ENCODE data around the gene TPPP.

The TPPP gene

DNA sequence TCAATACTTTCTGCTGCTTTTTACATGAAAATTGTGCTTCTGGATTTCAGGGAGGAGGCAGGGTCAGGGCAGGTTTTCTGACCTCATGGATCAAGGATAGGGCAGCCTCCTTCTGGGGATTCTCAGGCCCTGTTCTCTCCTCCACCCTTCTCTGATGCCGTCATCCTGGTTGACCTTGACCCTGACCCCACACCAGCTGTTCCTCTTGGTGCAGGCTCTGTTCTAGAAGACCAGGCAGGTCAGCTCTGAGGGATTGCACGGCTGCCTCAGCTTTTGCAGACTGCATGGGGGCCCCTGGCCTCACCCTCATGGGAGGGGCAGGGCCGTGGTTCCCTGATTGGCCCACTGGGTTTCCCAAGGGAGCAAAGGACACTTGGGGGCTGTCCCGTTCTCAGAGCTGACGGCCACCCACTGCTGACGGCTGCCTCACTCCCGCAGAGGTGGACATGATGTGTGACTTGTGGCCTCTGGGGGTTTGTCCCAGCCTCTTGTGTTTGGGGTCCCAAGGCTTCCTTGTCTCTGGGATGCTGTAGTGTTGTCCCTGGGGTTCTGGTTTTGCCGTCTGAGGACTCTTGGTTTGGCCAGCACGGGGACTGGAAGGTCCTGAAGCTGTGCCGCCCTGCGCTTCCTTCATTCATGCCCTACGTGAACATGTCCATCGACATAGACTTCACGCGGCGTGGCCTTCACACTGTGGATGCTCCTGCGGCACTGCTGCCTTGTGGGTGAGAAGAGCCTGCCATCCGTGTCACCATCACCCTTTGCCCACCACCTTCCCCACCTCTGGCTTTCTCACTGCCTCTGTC is 46.6 kb downstream of the TPPP start:
- DNase-seq (ENCODE audit: low spot score) = no peak
- in situ Hi-C loops (cut with MboI; ENCODE audit: low pct_unique_long_range_greater_than_20kb, low sequenced_read_pairs, unreplicated experiment) = no loop called here
- TF ChIP-seq, protein P1, sequence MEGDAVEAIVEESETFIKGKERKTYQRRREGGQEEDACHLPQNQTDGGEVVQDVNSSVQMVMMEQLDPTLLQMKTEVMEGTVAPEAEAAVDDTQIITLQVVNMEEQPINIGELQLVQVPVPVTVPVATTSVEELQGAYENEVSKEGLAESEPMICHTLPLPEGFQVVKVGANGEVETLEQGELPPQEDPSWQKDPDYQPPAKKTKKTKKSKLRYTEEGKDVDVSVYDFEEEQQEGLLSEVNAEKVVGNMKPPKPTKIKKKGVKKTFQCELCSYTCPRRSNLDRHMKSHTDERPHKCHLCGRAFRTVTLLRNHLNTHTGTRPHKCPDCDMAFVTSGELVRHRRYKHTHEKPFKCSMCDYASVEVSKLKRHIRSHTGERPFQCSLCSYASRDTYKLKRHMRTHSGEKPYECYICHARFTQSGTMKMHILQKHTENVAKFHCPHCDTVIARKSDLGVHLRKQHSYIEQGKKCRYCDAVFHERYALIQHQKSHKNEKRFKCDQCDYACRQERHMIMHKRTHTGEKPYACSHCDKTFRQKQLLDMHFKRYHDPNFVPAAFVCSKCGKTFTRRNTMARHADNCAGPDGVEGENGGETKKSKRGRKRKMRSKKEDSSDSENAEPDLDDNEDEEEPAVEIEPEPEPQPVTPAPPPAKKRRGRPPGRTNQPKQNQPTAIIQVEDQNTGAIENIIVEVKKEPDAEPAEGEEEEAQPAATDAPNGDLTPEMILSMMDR (IDR thresholded peaks at IDR 0.05; ENCODE audit: extremely low read depth, insufficient read depth, missing control alignments) = no peak

DNA sequence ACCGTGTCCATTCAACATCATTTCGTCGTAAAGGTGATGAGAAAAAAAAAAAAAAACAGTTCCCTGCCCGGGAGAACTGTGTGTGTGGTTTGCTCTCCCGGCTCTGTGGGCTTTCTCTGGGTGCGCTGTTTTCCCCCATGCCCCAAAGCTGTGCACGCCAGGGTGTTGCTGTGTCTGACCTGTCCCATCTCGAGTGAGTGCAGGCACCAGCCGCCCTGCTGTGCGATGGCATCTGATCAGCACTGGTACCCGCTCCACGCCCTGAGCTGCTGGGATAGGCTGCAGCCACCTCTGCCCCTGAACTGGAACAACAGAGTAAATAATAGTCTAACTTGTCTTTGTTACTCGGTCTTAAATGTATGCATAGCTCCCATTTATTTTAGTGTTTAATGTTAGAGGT is 47.7 kb downstream of the TPPP start:
- in situ Hi-C loops (cut with MboI; ENCODE audit: low pct_unique_long_range_greater_than_20kb, low sequenced_read_pairs, unreplicated experiment) = no loop called here
- TF ChIP-seq, protein P1 (IDR thresholded peaks at IDR 0.05; ENCODE audit: extremely low read depth, insufficient read depth, missing control alignments) = no peak
- DNase-seq (ENCODE audit: low spot score) = no peak

DNA sequence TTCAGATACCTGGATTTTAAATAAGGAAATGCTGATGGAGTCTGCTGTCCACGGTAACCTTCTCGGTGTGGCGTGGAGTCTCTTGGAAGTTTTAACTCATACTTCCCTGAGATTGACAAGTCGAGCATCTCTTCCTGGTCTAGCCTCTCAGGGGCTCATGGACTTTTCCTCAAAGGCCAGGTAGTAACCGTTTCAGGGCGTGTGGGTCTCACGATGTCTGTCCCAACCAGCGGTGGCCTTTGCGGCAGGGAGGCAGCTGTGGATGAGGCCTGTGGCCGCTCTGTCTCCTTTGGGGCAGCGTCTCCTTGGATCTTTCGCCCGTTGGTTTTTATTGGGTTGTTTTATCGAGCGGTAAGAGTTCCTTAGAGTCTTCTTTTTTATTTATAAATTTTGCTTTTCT is 48.2 kb downstream of the TPPP start:
- TF ChIP-seq, protein P1 (IDR thresholded peaks at IDR 0.05; ENCODE audit: extremely low read depth, insufficient read depth, missing control alignments) = no peak
- in situ Hi-C loops (cut with MboI; ENCODE audit: low pct_unique_long_range_greater_than_20kb, low sequenced_read_pairs, unreplicated experiment) = no loop called here
- DNase-seq (ENCODE audit: low spot score) = no peak

DNA sequence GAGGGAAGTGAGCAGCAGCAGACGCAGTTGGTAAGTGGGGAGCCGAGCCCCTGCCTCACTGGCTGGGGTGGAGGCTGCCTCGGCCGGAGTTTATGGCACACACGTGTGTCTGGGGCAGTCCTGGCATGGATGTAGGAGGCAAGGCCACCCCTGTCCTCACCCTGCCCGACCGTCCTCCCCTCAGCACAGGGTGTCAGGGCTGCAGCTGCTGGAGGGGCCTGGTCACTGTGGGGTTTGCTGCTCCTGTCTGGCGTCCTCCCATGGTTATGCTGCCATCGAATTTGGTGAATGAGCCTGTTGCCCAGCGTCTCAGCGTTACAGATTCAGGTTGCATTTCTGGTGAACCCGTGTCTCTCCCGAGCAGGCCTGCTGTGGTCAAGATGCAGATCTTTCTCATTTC is 48.6 kb downstream of the TPPP start:
- in situ Hi-C loops (cut with MboI; ENCODE audit: low pct_unique_long_range_greater_than_20kb, low sequenced_read_pairs, unreplicated experiment) = no loop called here
- no peak for DNase-seq (ENCODE audit: low spot score)
- TF ChIP-seq, protein P1 (IDR thresholded peaks at IDR 0.05; ENCODE audit: extremely low read depth, insufficient read depth, missing control alignments) = no peak

DNA sequence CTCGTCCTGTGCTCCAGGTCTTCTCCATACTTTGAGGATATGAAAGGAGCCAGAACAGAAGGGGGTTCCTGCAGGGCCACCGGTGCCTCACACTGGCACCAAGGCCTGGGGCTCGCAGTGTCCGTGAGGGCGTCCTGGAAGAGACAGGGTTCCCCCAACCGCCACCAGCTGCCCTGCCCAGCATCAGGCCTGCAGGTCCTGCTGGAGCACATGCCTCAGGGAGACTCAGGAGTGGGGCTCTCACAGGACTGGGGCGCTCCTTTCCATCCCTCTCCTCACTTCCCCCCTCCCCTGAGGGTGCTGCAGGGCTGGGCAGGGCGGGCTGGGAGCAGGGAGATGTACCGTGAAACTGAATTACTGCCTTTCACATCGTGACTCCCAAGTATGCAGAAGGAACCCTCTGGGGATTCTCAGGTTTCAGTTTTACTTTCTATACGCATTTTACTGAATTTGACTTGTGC is 49.3 kb downstream of the TPPP start:
- TF ChIP-seq, protein P1 (IDR thresholded peaks at IDR 0.05; ENCODE audit: extremely low read depth, insufficient read depth, missing control alignments) = no peak
- DNase-seq (ENCODE audit: low spot score) = no peak
- in situ Hi-C loops (cut with MboI; ENCODE audit: low pct_unique_long_range_greater_than_20kb, low sequenced_read_pairs, unreplicated experiment) = no loop called here

GRCh38 chr5:643351-643801 is 49.8 kb downstream of the TPPP start:
- in situ Hi-C loops (cut with MboI; ENCODE audit: low pct_unique_long_range_greater_than_20kb, low sequenced_read_pairs, unreplicated experiment) = no loop called here
- DNase-seq (ENCODE audit: low spot score) = no peak
- TF ChIP-seq, protein P1 (IDR thresholded peaks at IDR 0.05; ENCODE audit: extremely low read depth, insufficient read depth, missing control alignments) = no peak

Data from GM13977 (cell line).